Measurements from ENCODE around the gene RPS26.

- TF ChIP-seq CTCF (IDR thresholded peaks at IDR 0.05), result no peak
- no peak for TF ChIP-seq POLR2AphosphoS5 (IDR thresholded peaks at IDR 0.05)
Observed at GRCh38 chr12:56038022-56038655, 3.6 kb upstream of the RPS26 start.

Data from gastroesophageal sphincter (tissue), 3 donors.